OCI-LY7 (cell line): ENCODE measurements around the gene ATXN10. TPM values are rescaled to one million over a fixed set of nuclear protein-coding genes. Genes with fewer than 3 reads are reported as not detected.

ENCODE experiments used
- BruUV-seq: library from RNA; stranded (reverse); fragments of 400-500 nt; replicated peaks from 2 replicates; lab custom pipeline; 2021; lab: Mats Ljungman, UMichigan
- CTCF ChIA-PET: fragments of 300-600 bp; sonication (Branson Sonifier 250); formaldehyde crosslinking; loops from one replicate; lab custom pipeline; 2022; ENCODE audit warnings: antibody characterized with exemption; ENCODE audit not compliant: unreplicated experiment; lab: Charles Lee
- POLR2A ChIA-PET: fragments of 300-600 bp; sonication (Branson Sonifier 250); formaldehyde crosslinking; loops from one replicate; lab custom pipeline; 2022; ENCODE audit warnings: antibody characterized with exemption; lab: Charles Lee
- DNase-seq: peaks from one replicate; pipeline ENCODE4 v3.0.0-alpha.2; 2015; ENCODE audit warnings: low spot score
- H2AFZ ChIP-seq: fragments of 200-600 bp; sonication (generic), shearing (Covaris generic); 2 replicates; pipeline ENCODE4 v1.6.1; 2014; ENCODE audit warnings: mild to moderate bottlenecking, antibody characterized with exemption, low read length, moderate library complexity
- H3K27ac ChIP-seq: fragments of 200-600 bp; sonication (generic); 2 replicates; pipeline ENCODE4 v1.5.1; 2014; ENCODE audit warnings: mixed run types, low read depth, mild to moderate bottlenecking, moderate library complexity, low read length, inconsistent platforms; ENCODE audit not compliant: poor library complexity, severe bottlenecking
- H3K36me3 ChIP-seq: fragments of 200-600 bp; sonication (generic); 2 replicates; pipeline ENCODE4 v1.6.1; 2014; ENCODE audit warnings: mild to moderate bottlenecking, antibody characterized with exemption, low read length, moderate library complexity, mixed read lengths; ENCODE audit not compliant: insufficient read depth
- H3K4me1 ChIP-seq: fragments of 200-600 bp; sonication (generic); 2 replicates; pipeline ENCODE4 v1.5.1; 2014; ENCODE audit warnings: mild to moderate bottlenecking, low read length; ENCODE audit not compliant: insufficient read depth, poor library complexity, severe bottlenecking
- H3K4me2 ChIP-seq: fragments of 200-600 bp; sonication (generic); 2 replicates; pipeline ENCODE4 v1.6.1; 2014; ENCODE audit warnings: mild to moderate bottlenecking, low read length
- H3K4me3 ChIP-seq: fragments of 200-600 bp; sonication (generic); 2 replicates; pipeline ENCODE4 v1.5.1; 2014; ENCODE audit warnings: mild to moderate bottlenecking, low read depth, low read length; ENCODE audit not compliant: poor library complexity, severe bottlenecking
- H3K79me2 ChIP-seq: fragments of 200-600 bp; sonication (generic); 2 replicates; pipeline ENCODE4 v1.6.1; 2016; ENCODE audit warnings: low read depth, mild to moderate bottlenecking, low read length, moderate library complexity, mixed read lengths; ENCODE audit not compliant: insufficient read depth
- H3K9me2 ChIP-seq: fragments of 200-600 bp; sonication (generic); 2 replicates; pipeline ENCODE4 v1.6.1; 2016; ENCODE audit warnings: mild to moderate bottlenecking, low read length, mixed read lengths; ENCODE audit not compliant: insufficient read depth
- H3K9me3 ChIP-seq: fragments of 200-600 bp; sonication (generic); 2 replicates; pipeline ENCODE4 v1.6.1; 2014; ENCODE audit warnings: mild to moderate bottlenecking, mixed run types, low read length, mixed read lengths
- H4K20me1 ChIP-seq: fragments of 200-600 bp; sonication (generic); 2 replicates; pipeline ENCODE4 v1.6.1; 2014; ENCODE audit warnings: mild to moderate bottlenecking, antibody characterized with exemption, low read length, moderate library complexity, mixed read lengths; ENCODE audit not compliant: insufficient read depth
- CTCF ChIP-seq: fragments of 200-600 bp; sonication (generic); conservative IDR thresholded peaks from 2 replicates; pipeline ENCODE4 v1.5.1; 2014; ENCODE audit warnings: mild to moderate bottlenecking, antibody characterized with exemption, low read length, moderate library complexity, mixed read lengths
- EZH2phosphoT487 ChIP-seq: fragments of 200-600 bp; sonication (generic); IDR thresholded peaks from 2 replicates; pipeline ENCODE4 v1.6.1; 2018; ENCODE audit warnings: low read depth, borderline replicate concordance, mild to moderate bottlenecking, mixed run types, antibody characterized with exemption, low read length, moderate library complexity, mixed read lengths
- intact Hi-C: fragments of 100-400 bp; cut with micrococcal nuclease; formaldehyde crosslinking; loops from one replicate; pipeline ENCODE4 v1.10.0; 2022; ENCODE audit not compliant: unreplicated experiment
- total RNA-seq, 2 experiments: library from RNA; depleted of rRNA in 1 of 2; stranded (reverse); fragments of >200 nt in 1 of 2; shearing (Covaris generic) in 1 of 2; gene quantifications; 2 replicates each; pipeline ENCODE4 v1.2.3, GENCODE V29; 2014 to 2022

The ATXN10 gene
- total RNA-seq, 2 experiments from 2014 or later = 66.1 to 197 TPM

GRCh38 chr22:45802054-45802453 lies 130.4 kb downstream of the ATXN10 start:
- H3K4me3 ChIP-seq = no peak overlapping the region
- peaks cover 22% of the 10 kb centered on the region for H3K9me3 ChIP-seq
- no peaks in the 10 kb centered on the region for H3K9me2 ChIP-seq
- no peak overlapping the region for H2AFZ ChIP-seq
- ChIA-PET POLR2A (interaction anchor here (0.6 kb wide), 2 partner anchors 130 to 442 kb away, joined by 3 to 5 read pairs; no protein-coding TSS in a partner anchor), CTCF (no interaction called here)
- H3K27ac ChIP-seq = no peak overlapping the region
- H3K79me2 ChIP-seq = no peaks in the 10 kb centered on the region
- no peak for DNase-seq
- TF ChIP-seq EZH2phosphoT487 (no peak), CTCF (no peak)
- H4K20me1 ChIP-seq = no peaks in the 10 kb centered on the region
- intact Hi-C loops = no loop called here
- H3K36me3 ChIP-seq = peaks cover 48% of the 10 kb centered on the region
- H3K4me2 ChIP-seq = no peak overlapping the region
- no peaks in the 10 kb centered on the region for H3K4me1 ChIP-seq
- no TSS peak for BruUV-seq

DNA sequence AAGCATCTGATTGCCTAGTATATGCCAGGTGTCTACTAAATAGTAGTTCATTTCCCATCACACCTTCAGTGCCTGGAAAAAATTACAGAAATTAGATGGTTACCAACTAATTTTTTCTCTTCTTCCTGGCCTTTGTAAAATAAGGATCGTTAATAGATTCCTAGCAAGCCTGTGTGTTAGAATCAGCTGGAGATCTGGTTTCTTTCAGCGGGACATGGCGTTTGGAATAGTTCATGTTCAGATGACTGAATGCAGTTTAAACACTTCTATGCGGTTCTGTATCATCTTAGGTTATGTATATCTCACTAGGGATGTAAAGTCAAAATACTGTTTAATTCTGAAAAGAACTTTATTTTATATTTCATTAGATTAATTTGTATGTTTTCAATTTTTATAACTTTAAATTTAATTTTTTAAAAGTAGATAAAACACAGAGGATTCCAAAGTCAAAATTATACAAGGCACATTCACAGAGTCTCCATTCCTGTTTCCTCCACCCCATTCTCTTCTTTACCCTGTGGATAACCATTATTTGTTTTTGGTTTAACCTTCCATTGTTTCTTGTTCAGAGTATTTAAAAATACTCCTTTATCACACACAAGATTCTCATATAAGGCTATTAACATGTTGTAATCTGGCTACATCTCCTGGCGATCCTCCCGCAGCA lies 132.8 kb downstream of the ATXN10 start:
- Histone ChIP-seq H3K79me2 (no peaks in the 10 kb centered on the region), H3K27ac (no peak overlapping the region), H3K9me3 (0 out of 2 replicates have a peak, but pooled peaks cover 7% of the 10 kb centered on the region), H3K9me2 (no peaks in the 10 kb centered on the region), H2AFZ (no peak overlapping the region), H3K36me3 (peaks cover 49% of the 10 kb centered on the region), H4K20me1 (no peaks in the 10 kb centered on the region), H3K4me2 (no peak overlapping the region), H3K4me1 (no peaks in the 10 kb centered on the region), H3K4me3 (no peak overlapping the region)
- no peak for TF ChIP-seq CTCF
- TF ChIP-seq EZH2phosphoT487 = no peak
- no peak for DNase-seq
- POLR2A ChIA-PET = interaction anchor here (0.8 kb wide), 1 partner anchor 22 kb away, joined by 3 read pairs; no protein-coding TSS in a partner anchor
- BruUV-seq = no TSS peak
- intact Hi-C loops = no loop called here
- CTCF ChIA-PET = no interaction called here

DNA sequence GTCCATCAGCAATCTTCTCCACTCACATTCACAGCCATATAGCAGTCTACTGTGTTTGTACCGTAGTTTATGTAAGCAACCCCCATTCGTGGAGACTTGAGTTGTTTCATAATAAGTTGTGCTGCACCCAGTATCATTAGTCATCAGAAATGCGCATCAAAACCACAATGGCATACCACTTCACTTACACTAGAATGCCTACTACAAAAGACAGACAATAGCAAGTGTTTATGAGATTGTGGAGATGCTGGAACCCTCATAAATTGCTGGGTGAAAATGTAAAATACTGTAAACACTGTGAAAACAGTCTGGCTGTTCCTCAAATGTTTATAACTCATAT lies 133.3 kb downstream of the ATXN10 start:
- Histone ChIP-seq H4K20me1 (no peaks in the 10 kb centered on the region), H2AFZ (no peak overlapping the region), H3K9me2 (no peaks in the 10 kb centered on the region), H3K4me2 (no peak overlapping the region), H3K79me2 (no peaks in the 10 kb centered on the region), H3K36me3 (peaks cover 45% of the 10 kb centered on the region), H3K9me3 (0 out of 2 replicates have a peak, but pooled peaks cover 3% of the 10 kb centered on the region), H3K4me3 (no peak overlapping the region), H3K27ac (no peak overlapping the region), H3K4me1 (no peaks in the 10 kb centered on the region)
- ChIA-PET POLR2A (no interaction called here), CTCF (no interaction called here)
- BruUV-seq = no TSS peak
- TF ChIP-seq EZH2phosphoT487 (no peak), CTCF (no peak)
- no peak for DNase-seq
- intact Hi-C loops = no loop called here
